ENCODE data around the gene HSPA9.

DNA sequence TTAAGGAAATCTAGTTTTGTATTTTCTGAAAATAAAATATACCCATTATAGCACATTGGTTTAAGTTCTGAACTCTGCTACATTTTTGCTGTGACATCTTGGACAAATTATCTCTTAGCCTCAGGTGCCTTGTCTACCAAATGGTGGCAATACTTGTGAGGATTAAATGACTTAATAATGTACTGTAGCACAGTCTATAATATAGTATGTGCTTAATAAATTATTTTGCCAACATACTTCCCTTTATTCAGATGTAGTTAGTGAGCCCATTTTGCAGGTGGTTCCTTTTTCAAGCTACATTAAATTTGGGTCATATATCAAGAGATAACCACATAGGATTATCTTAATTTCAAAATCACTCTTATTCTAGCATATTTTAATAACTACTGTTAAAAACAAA, 35.4 kb downstream of the HSPA9 start:
- TF ChIP-seq CBFB (CRISPR knock-in tag; IDR thresholded peaks at IDR 0.05) (no peak), ZKSCAN8 (CRISPR knock-in tag; IDR thresholded peaks at IDR 0.05) (no peak), SIN3B (IDR thresholded peaks at IDR 0.05; ENCODE audit: low read depth) (no peak), TBL1XR1 (IDR thresholded peaks at IDR 0.05; ENCODE audit: low read length in 2 of 2) (no peak), TGIF2 (CRISPR knock-in tag; IDR thresholded peaks at IDR 0.05) (no peak), RBM39 (optimal IDR thresholded peaks at IDR 0.05; ENCODE audit: low read depth, low read length) (no peak), ZNF134 (CRISPR knock-in tag; conservative IDR thresholded peaks at IDR 0.05) (no peak), JUND (IDR thresholded peaks at IDR 0.05; ENCODE audit: borderline replicate concordance, low read depth, low read length) (no peak), JUND (tag; IDR thresholded peaks at IDR 0.05; ENCODE audit: borderline replicate concordance, low read depth, low read length) (no peak), POLR2A (conservative IDR thresholded peaks at IDR 0.05) (no peak), ZNF561 (CRISPR knock-in tag; conservative IDR thresholded peaks at IDR 0.05) (no peak), TCF7 (IDR thresholded peaks at IDR 0.05; ENCODE audit: borderline replicate concordance) (no peak), ZNF583 (CRISPR knock-in tag; IDR thresholded peaks at IDR 0.05) (no peak)
- TF ChIP-seq, protein P1, sequence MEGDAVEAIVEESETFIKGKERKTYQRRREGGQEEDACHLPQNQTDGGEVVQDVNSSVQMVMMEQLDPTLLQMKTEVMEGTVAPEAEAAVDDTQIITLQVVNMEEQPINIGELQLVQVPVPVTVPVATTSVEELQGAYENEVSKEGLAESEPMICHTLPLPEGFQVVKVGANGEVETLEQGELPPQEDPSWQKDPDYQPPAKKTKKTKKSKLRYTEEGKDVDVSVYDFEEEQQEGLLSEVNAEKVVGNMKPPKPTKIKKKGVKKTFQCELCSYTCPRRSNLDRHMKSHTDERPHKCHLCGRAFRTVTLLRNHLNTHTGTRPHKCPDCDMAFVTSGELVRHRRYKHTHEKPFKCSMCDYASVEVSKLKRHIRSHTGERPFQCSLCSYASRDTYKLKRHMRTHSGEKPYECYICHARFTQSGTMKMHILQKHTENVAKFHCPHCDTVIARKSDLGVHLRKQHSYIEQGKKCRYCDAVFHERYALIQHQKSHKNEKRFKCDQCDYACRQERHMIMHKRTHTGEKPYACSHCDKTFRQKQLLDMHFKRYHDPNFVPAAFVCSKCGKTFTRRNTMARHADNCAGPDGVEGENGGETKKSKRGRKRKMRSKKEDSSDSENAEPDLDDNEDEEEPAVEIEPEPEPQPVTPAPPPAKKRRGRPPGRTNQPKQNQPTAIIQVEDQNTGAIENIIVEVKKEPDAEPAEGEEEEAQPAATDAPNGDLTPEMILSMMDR (IDR thresholded peaks at IDR 0.05 in 2 of 3, conservative IDR thresholded peaks at IDR 0.05 in 1 of 3; ENCODE audit: insufficient read depth in 2 of 3, low read depth in 1 of 3, low read length in 3 of 3): no peak

Measured in K562 (cell line).